HepG2 (cell line): ENCODE data around the gene SFTPB. TPM values are rescaled to one million over a fixed set of nuclear protein-coding genes. Genes with fewer than 3 reads are reported as not detected.

Experiments used
- BRCA1 ChIP-seq: sonication (generic); formaldehyde crosslinking; IDR thresholded peaks from 2 replicates; pipeline ENCODE4 v1.4.0; 2020; ENCODE audit warnings: missing genetic modification reagents
- CAMTA2 ChIP-seq: sonication (generic); formaldehyde crosslinking; IDR thresholded peaks from 2 replicates; pipeline ENCODE4 v1.4.0; 2020; ENCODE audit warnings: mild to moderate bottlenecking, missing genetic modification reagents, borderline replicate concordance
- FOXC1 ChIP-seq: sonication (generic); formaldehyde crosslinking; IDR thresholded peaks from 2 replicates; pipeline ENCODE4 v1.8.0; 2022; ENCODE audit warnings: mild to moderate bottlenecking, missing genetic modification reagents, borderline replicate concordance
- GABPB1 ChIP-seq: IDR thresholded peaks from 2 replicates; pipeline ENCODE4 v1.6.1; 2016; ENCODE audit warnings: mild to moderate bottlenecking, missing genetic modification reagents, moderate library complexity, missing compliant biosample characterization
- GATAD2A ChIP-seq: IDR thresholded peaks from 2 replicates; pipeline ENCODE4 v1.6.1; 2016
- KAT8 ChIP-seq: IDR thresholded peaks from 2 replicates; pipeline ENCODE4 v1.6.1; 2016; ENCODE audit warnings: missing genetic modification reagents, missing compliant biosample characterization
- KLF15 ChIP-seq: sonication (generic); formaldehyde crosslinking; IDR thresholded peaks from 2 replicates; pipeline ENCODE4 v1.8.1; 2023; ENCODE audit warnings: borderline replicate concordance, mild to moderate bottlenecking, inconsistent platforms, missing genetic modification reagents, mixed read lengths
- NR3C1 ChIP-seq: sonication (generic); formaldehyde crosslinking; IDR thresholded peaks from 2 replicates; pipeline ENCODE4 v1.4.0; 2020; ENCODE audit warnings: missing genetic modification reagents
- PAWR ChIP-seq: sonication (generic); formaldehyde crosslinking; IDR thresholded peaks from 2 replicates; pipeline ENCODE4 v1.4.0; 2020; ENCODE audit warnings: missing genetic modification reagents, mild to moderate bottlenecking, borderline replicate concordance
- SP4 ChIP-seq: sonication (generic); formaldehyde crosslinking; IDR thresholded peaks from 2 replicates; pipeline ENCODE4 v1.8.1; 2023; ENCODE audit warnings: mild to moderate bottlenecking, missing genetic modification reagents
- THYN1 ChIP-seq: sonication (generic); formaldehyde crosslinking; IDR thresholded peaks from 2 replicates; pipeline ENCODE4 v1.8.1; 2023; ENCODE audit warnings: low read depth, mild to moderate bottlenecking, moderate library complexity, missing genetic modification reagents, borderline replicate concordance
- U2AF1 ChIP-seq: fragments of 200-400 bp; formaldehyde crosslinking; optimal IDR thresholded peaks from 2 replicates; pipeline ENCODE3; 2017; ENCODE audit warnings: mild to moderate bottlenecking, low read depth, low read length
- ZC3H13 ChIP-seq: sonication (generic); formaldehyde crosslinking; IDR thresholded peaks from 2 replicates; pipeline ENCODE4 v1.8.1; 2023; ENCODE audit warnings: mild to moderate bottlenecking, missing genetic modification reagents, moderate library complexity
- ZMYM3 ChIP-seq: sonication (generic); formaldehyde crosslinking; IDR thresholded peaks from 2 replicates; pipeline ENCODE4 v1.5.1; 2020; ENCODE audit warnings: mild to moderate bottlenecking, missing genetic modification reagents
- ZNF121 ChIP-seq: sonication (generic); formaldehyde crosslinking; IDR thresholded peaks from 2 replicates; pipeline ENCODE4 v1.5.0; 2020; ENCODE audit warnings: mild to moderate bottlenecking, missing genetic modification reagents
- ZNF138 ChIP-seq: sonication (generic); formaldehyde crosslinking; IDR thresholded peaks from 2 replicates; pipeline ENCODE4 v1.5.0; 2020; ENCODE audit warnings: mild to moderate bottlenecking, low read depth, missing genetic modification reagents
- ZNF263 ChIP-seq: sonication (generic); formaldehyde crosslinking; IDR thresholded peaks from 2 replicates; pipeline ENCODE4 v1.4.0; 2020; ENCODE audit warnings: missing genetic modification reagents
- ZNF296 ChIP-seq: sonication (generic); formaldehyde crosslinking; conservative IDR thresholded peaks from 2 replicates; pipeline ENCODE4 v1.5.0; 2020; ENCODE audit warnings: mild to moderate bottlenecking, missing genetic modification reagents
- ZNF333 ChIP-seq: sonication (generic); formaldehyde crosslinking; IDR thresholded peaks from 2 replicates; pipeline ENCODE4 v1.4.0; 2020; ENCODE audit warnings: mild to moderate bottlenecking, missing genetic modification reagents, borderline replicate concordance
- ZNF530 ChIP-seq: sonication (generic); formaldehyde crosslinking; IDR thresholded peaks from 2 replicates; pipeline ENCODE4 v1.5.0; 2020; ENCODE audit warnings: low read depth, mild to moderate bottlenecking, missing genetic modification reagents
- ZSCAN25 ChIP-seq: sonication (generic); formaldehyde crosslinking; IDR thresholded peaks from 2 replicates; pipeline ENCODE4 v1.8.0; 2022; ENCODE audit warnings: mild to moderate bottlenecking, missing genetic modification reagents
- polyA plus RNA-seq, 8 experiments: library from polyadenylated mRNA; depleted of rRNA in 3 of 8; stranded (reverse) in 7 of 8; unstranded in 1 of 8; fragments of >200 nt; fragmentation: Illumina TruSeq in 4 of 8; extraction: Trizol in 4 of 8; gene quantifications; 2 replicates each; pipeline versions ENCODE4 v1.2.1 to v1.2.3, GENCODE V29; 2011 to 2016; ENCODE audit warnings: low read depth in 4 of 8, missing spikeins in 1 of 8, mixed read lengths in 1 of 8; ENCODE audit not compliant: insufficient read depth in 1 of 8
- total RNA-seq, 5 experiments: library from RNA; depleted of rRNA; stranded (reverse); fragments of >200 nt; fragmentation: Illumina TruSeq; extraction: Trizol; gene quantifications; 2 replicates each; pipeline ENCODE4 v1.2.3, GENCODE V29; 2016; ENCODE audit warnings: low read depth in 1 of 5
- TF ChIP-seq, protein P1 (sequence below): IDR thresholded peaks from 2 replicates; pipeline ENCODE4 v1.6.1; 2018; ENCODE audit warnings: missing genetic modification reagents
- TF ChIP-seq, protein P2 (sequence below): sonication (generic); formaldehyde crosslinking; IDR thresholded peaks from 2 replicates; pipeline ENCODE4; 2020; ENCODE audit warnings: missing genetic modification reagents, mild to moderate bottlenecking, borderline replicate concordance

SFTPB gene
- total and polyA plus RNA-seq, 2 of the 13 experiments (the other 11 are each of a cell fraction or from before 2014, with no cell fraction given) = not detected

DNA sequence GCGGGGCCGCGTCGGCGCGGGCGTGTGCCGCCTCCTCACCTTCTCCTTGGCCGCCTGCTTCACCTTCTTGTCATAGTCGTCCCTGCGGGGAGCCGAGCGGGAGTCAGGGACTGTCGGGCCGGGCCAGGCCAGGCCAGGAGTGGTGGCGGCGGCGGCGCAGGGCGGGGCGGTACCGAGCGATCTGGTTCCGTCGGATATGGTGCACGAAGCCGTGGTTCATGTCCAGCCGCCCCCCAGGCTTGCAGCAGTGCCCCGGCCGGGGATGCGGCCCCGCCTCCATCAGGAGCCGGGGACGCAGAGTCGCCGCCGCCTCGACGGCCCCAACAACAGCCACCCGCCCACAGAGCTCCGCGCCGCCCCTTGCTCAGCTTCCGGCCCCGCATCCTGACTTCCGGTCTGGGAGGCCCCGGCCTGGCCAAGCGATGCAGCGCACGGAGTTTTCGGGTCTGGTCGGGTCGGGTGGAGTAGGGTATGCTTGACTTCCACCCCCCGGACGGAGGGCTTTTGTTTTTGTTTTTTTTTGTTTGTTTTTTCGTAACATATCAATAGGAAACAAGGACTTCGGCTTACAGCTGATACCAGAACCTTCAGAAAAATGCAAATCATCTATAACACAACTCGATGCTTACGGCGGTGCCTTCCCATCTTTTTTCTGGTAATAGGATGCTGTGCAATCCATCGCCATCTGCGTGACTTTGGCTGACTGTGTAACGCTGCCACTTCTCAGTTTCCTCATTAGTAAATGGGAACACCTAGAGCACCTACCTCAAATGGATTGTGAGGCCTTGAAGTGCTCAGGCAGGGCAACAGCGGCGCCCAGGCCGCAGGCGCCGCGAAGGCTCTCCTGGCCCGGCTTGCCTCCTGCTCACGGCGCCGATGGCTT, 56.1 kb downstream of the SFTPB start, which contains the start of gene C2orf68 (continued):
- TF ChIP-seq, protein P1, sequence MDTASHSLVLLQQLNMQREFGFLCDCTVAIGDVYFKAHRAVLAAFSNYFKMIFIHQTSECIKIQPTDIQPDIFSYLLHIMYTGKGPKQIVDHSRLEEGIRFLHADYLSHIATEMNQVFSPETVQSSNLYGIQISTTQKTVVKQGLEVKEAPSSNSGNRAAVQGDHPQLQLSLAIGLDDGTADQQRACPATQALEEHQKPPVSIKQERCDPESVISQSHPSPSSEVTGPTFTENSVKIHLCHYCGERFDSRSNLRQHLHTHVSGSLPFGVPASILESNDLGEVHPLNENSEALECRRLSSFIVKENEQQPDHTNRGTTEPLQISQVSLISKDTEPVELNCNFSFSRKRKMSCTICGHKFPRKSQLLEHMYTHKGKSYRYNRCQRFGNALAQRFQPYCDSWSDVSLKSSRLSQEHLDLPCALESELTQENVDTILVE (CRISPR knock-in tag) = peak; percentile 73; the same call in 1 of the 2 replicates
- TF ChIP-seq KAT8 = peak; percentile 97
- TF ChIP-seq PAWR = 0 out of 2 replicates have a peak, but pooled peaks have one; percentile 91
- TF ChIP-seq ZNF530 (CRISPR knock-in tag) = no peak
- no peak for TF ChIP-seq THYN1
- peak; percentile 93 for TF ChIP-seq ZC3H13
- TF ChIP-seq ZNF138 (CRISPR knock-in tag) = peak; percentile 69; the same call in 1 of the 2 replicates
- TF ChIP-seq ZSCAN25 (CRISPR knock-in tag) = peak; percentile 74; the same call in 1 of the 2 replicates
- peak; percentile 63 for TF ChIP-seq GATAD2A (CRISPR knock-in tag)
- TF ChIP-seq U2AF1 = peak; percentile 63
- peak; percentile 83; the same call in 1 of the 2 replicates for TF ChIP-seq ZMYM3
- TF ChIP-seq BRCA1 = peak; percentile 68; the same call in 1 of the 2 replicates
- 0 out of 2 replicates have a peak, but pooled peaks have one; percentile 51 for TF ChIP-seq ZNF296 (CRISPR knock-in tag)
- TF ChIP-seq NR3C1 (CRISPR knock-in tag) = no peak
- peak; percentile 59; the same call in 1 of the 2 replicates for TF ChIP-seq FOXC1 (CRISPR knock-in tag)
- no peak for TF ChIP-seq ZNF121 (CRISPR knock-in tag)
- TF ChIP-seq CAMTA2 = peak; percentile 84
- TF ChIP-seq KLF15 (CRISPR knock-in tag) = peak; percentile 95
- TF ChIP-seq GABPB1 = peak; percentile 99
- 0 out of 2 replicates have a peak, but pooled peaks have one; percentile 83 for TF ChIP-seq ZNF333 (CRISPR knock-in tag)
- TF ChIP-seq, protein P2, sequence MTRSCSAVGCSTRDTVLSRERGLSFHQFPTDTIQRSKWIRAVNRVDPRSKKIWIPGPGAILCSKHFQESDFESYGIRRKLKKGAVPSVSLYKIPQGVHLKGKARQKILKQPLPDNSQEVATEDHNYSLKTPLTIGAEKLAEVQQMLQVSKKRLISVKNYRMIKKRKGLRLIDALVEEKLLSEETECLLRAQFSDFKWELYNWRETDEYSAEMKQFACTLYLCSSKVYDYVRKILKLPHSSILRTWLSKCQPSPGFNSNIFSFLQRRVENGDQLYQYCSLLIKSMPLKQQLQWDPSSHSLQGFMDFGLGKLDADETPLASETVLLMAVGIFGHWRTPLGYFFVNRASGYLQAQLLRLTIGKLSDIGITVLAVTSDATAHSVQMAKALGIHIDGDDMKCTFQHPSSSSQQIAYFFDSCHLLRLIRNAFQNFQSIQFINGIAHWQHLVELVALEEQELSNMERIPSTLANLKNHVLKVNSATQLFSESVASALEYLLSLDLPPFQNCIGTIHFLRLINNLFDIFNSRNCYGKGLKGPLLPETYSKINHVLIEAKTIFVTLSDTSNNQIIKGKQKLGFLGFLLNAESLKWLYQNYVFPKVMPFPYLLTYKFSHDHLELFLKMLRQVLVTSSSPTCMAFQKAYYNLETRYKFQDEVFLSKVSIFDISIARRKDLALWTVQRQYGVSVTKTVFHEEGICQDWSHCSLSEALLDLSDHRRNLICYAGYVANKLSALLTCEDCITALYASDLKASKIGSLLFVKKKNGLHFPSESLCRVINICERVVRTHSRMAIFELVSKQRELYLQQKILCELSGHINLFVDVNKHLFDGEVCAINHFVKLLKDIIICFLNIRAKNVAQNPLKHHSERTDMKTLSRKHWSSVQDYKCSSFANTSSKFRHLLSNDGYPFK (CRISPR knock-in tag) = peak; percentile 85; the same call in 1 of the 2 replicates
- TF ChIP-seq SP4 (CRISPR knock-in tag) = peak; percentile 83; the same call in 1 of the 2 replicates
- 0 out of 2 replicates have a peak, but pooled peaks have one; percentile 9 for TF ChIP-seq ZNF263
